Calu3 (cell line): ENCODE results near the gene TIPARP. TPM values are rescaled to one million over a fixed set of nuclear protein-coding genes. Genes with fewer than 3 reads are reported as not detected.

Experiments used
- Bru-seq: library from RNA; stranded (reverse); fragments of 400-500 nt; gene quantifications from one replicate; lab custom pipeline; 2021; lab: Mats Ljungman, UMichigan
- BruChase-seq, 2 experiments: library from RNA; stranded (reverse); fragments of 400-500 nt; gene quantifications; one replicate each; lab custom pipeline; 2021; lab: Mats Ljungman, UMichigan
- BruUV-seq: library from RNA; stranded (reverse); fragments of 400-500 nt; replicated peaks from 2 replicates; lab custom pipeline; 2021; lab: Mats Ljungman, UMichigan
- CTCF ChIA-PET: fragments of 300-600 bp; sonication (Branson Sonifier 250); formaldehyde crosslinking; loops from one replicate; lab custom pipeline; 2022; ENCODE audit warnings: antibody characterized with exemption; lab: Charles Lee
- DNase-seq: peaks from one replicate; pipeline ENCODE4 v3.0.0; 2022
- H3K27ac Mint-ChIP-seq: one replicate; pipeline ENCODE4 v1.8.0; 2022; ENCODE audit warnings: mixed read lengths; ENCODE audit not compliant: unreplicated experiment
- H3K27me3 Mint-ChIP-seq: one replicate; pipeline ENCODE4 v1.8.0; 2022; ENCODE audit warnings: mixed read lengths; ENCODE audit not compliant: unreplicated experiment
- H3K36me3 Mint-ChIP-seq: one replicate; pipeline ENCODE4 v1.8.0; 2022; ENCODE audit warnings: mild to moderate bottlenecking, moderate library complexity, mixed read lengths; ENCODE audit not compliant: insufficient read depth, unreplicated experiment
- H3K4me1 Mint-ChIP-seq: one replicate; pipeline ENCODE4 v1.8.0; 2022; ENCODE audit warnings: mild to moderate bottlenecking, low read depth, mixed read lengths; ENCODE audit not compliant: unreplicated experiment
- H3K4me3 Mint-ChIP-seq: one replicate; pipeline ENCODE4 v1.8.0; 2022; ENCODE audit warnings: mild to moderate bottlenecking, low read depth, moderate library complexity, mixed read lengths; ENCODE audit not compliant: unreplicated experiment
- H3K9me3 Mint-ChIP-seq: one replicate; pipeline ENCODE4 v1.8.0; 2022; ENCODE audit warnings: low read depth, mixed read lengths; ENCODE audit not compliant: unreplicated experiment
- intact Hi-C: fragments of 100-400 bp; cut with micrococcal nuclease; formaldehyde crosslinking; loops from one replicate; pipeline ENCODE4 v1.10.0; 2022; ENCODE audit not compliant: unreplicated experiment
- long read RNA-seq: library from polyadenylated mRNA; stranded (forward); transcript quantifications from one replicate; pipeline ENCODE4 v2.0.0, GENCODE V29; 2022
- total RNA-seq: library from RNA; stranded (reverse); gene quantifications from 2 replicates; pipeline ENCODE4 v1.2.3, GENCODE V29; 2022
- TF ChIP-seq, protein P1 (sequence below): fragments of 200-600 bp; IDR thresholded peaks from one replicate; pipeline ENCODE4 v1.8.0; 2022; ENCODE audit warnings: antibody characterized with exemption; ENCODE audit not compliant: unreplicated experiment

Gene TIPARP
- total RNA-seq: 84.9 and 91.4 TPM in 2 replicates
- Bru-seq, nascent RNA: percentile 99 among the genes with signal in this experiment
- BruChase-seq, experiment 1, labeled RNA remaining after a 6-hour chase: percentile 83 among the genes with signal in this experiment
- percentile 95 among the genes with signal in this experiment for BruChase-seq, experiment 2, labeled RNA remaining after a 2-hour chase
- long read RNA-seq, full-length matches to known transcripts: 6 of 11 reads
- long read RNA-seq, partial matches to known transcripts: 0 of 11 reads
- long read RNA-seq, other reads (novel, unspliced or antisense): 5 of 11 reads

GRCh38 chr3:156674046-156674910 lies at the start of gene TIPARP:
TIPARP (plus strand) TSS chr3:156674590; CDS start chr3:156677698, 3,108 bp downstream.
- Mint-ChIP-seq H3K36me3 (peaks cover 58% of the 10 kb centered on the region), H3K4me3 (peak within 1 kb of the TSS; percentile 99), H3K9me3 (no peaks in the 10 kb centered on the region), H3K4me1 (peaks cover 46% of the 10 kb centered on the region), H3K27ac (peak within 1 kb of the TSS; percentile 99), H3K27me3 (no peaks in the 10 kb centered on the region)
- TF ChIP-seq, protein P1, sequence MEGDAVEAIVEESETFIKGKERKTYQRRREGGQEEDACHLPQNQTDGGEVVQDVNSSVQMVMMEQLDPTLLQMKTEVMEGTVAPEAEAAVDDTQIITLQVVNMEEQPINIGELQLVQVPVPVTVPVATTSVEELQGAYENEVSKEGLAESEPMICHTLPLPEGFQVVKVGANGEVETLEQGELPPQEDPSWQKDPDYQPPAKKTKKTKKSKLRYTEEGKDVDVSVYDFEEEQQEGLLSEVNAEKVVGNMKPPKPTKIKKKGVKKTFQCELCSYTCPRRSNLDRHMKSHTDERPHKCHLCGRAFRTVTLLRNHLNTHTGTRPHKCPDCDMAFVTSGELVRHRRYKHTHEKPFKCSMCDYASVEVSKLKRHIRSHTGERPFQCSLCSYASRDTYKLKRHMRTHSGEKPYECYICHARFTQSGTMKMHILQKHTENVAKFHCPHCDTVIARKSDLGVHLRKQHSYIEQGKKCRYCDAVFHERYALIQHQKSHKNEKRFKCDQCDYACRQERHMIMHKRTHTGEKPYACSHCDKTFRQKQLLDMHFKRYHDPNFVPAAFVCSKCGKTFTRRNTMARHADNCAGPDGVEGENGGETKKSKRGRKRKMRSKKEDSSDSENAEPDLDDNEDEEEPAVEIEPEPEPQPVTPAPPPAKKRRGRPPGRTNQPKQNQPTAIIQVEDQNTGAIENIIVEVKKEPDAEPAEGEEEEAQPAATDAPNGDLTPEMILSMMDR: peak; percentile 89
- CTCF ChIA-PET: interaction anchor here (0.5 to 2.6 kb wide), 21 partner anchors 9 to 524 kb away, joined by 3 to 30 read pairs (median 4); partner anchors contain the start of gene SSR3
- DNase-seq: peak; percentile 100
- intact Hi-C loops: loop anchor here (1.0 to 5.0 kb wide), 6 partner anchors 45 to 522 kb away; partner anchors contain the start of gene SSR3
- BruUV-seq: no TSS peak

- intact Hi-C loops: no loop called here
- peaks cover 6% of the 10 kb centered on the region for H3K36me3 Mint-ChIP-seq
- peaks cover 55% of the 10 kb centered on the region for H3K4me1 Mint-ChIP-seq
- TF ChIP-seq, protein P1: no peak
- no TSS peak for BruUV-seq
- no peaks in the 10 kb centered on the region for H3K27me3 Mint-ChIP-seq
- DNase-seq: peak; percentile 79
- H3K9me3 Mint-ChIP-seq: peaks cover 3% of the 10 kb centered on the region
- CTCF ChIA-PET: interaction anchor here (0.8 to 1.3 kb wide), 3 partner anchors 9 to 456 kb away, joined by 3 to 4 read pairs (median 4); partner anchors contain the start of gene SSR3
- H3K27ac Mint-ChIP-seq: peak overlapping the region; percentile 58
- no peak overlapping the region for H3K4me3 Mint-ChIP-seq
These were observed 48.3 kb upstream of the TIPARP start for GRCh38 chr3:156626104-156626503.

- peaks cover 6% of the 10 kb centered on the region for H3K36me3 Mint-ChIP-seq
- intact Hi-C loops: loop anchor here (1.0 to 2.0 kb wide), 3 partner anchors 37 to 72 kb away; partner anchors contain the start of gene TIPARP
These were observed 46.3 kb upstream of the TIPARP start for GRCh38 chr3:156627946-156628569.

More at GRCh38 chr3:156627946-156628569, 46.3 kb upstream of the TIPARP start:
- peak overlapping the region; percentile 58 for H3K27ac Mint-ChIP-seq
- CTCF ChIA-PET: interaction anchor here (0.5 to 2.2 kb wide), 8 partner anchors 10 to 1369 kb away, joined by 3 to 9 read pairs (median 4); partner anchors contain the start of genes SSR3 and TIPARP
- no peak overlapping the region for H3K4me3 Mint-ChIP-seq
- peaks cover 57% of the 10 kb centered on the region for H3K4me1 Mint-ChIP-seq
- peak; percentile 39 for DNase-seq
- H3K9me3 Mint-ChIP-seq: peaks cover 3% of the 10 kb centered on the region
- H3K27me3 Mint-ChIP-seq: no peaks in the 10 kb centered on the region
- BruUV-seq: no TSS peak
- TF ChIP-seq, protein P1: no peak
